Keratinocyte (primary cell): ENCODE measurements around the gene ZSWIM7. TPM values are rescaled to one million over a fixed set of nuclear protein-coding genes. Genes with fewer than 3 reads are reported as not detected.

Source experiments
- DNase-seq: peaks from one replicate; pipeline ENCODE4 v3.0.0-alpha.2; 2011; ENCODE audit warnings: low read depth, missing footprints, low spot score
- FAIRE-seq: peaks from 2 replicates; lab custom pipeline; 2011; peaks lifted over from hg19 to GRCh38; lab: Jason Lieb, UNC
- H2AFZ ChIP-seq: 2 replicates; pipeline ENCODE4 v1.6.0; 2012; ENCODE audit warnings: low read length, control low read depth, inconsistent platforms; ENCODE audit not compliant: control insufficient read depth
- H3K27ac ChIP-seq: 2 replicates; pipeline ENCODE4 v1.5.1; 2011; ENCODE audit warnings: low read length; ENCODE audit not compliant: control insufficient read depth, insufficient read depth
- H3K27me3 ChIP-seq: 3 replicates; pipeline ENCODE4 v1.6.0; 2011; ENCODE audit warnings: low read length; ENCODE audit not compliant: control insufficient read depth, insufficient read depth; ENCODE audit errors: extremely low read depth
- H3K36me3 ChIP-seq, 2 experiments: 2 replicates in 1 of 2; 3 replicates in 1 of 2; pipeline ENCODE4 v1.5.1; 2011; ENCODE audit warnings: low read length in 2 of 2, mild to moderate bottlenecking in 1 of 2; ENCODE audit not compliant: control insufficient read depth in 2 of 2, insufficient read depth in 2 of 2; ENCODE audit errors: extremely low read depth in 1 of 2
- H3K4me1 ChIP-seq: 3 replicates; pipeline ENCODE4 v1.5.1; 2011; ENCODE audit warnings: low read length; ENCODE audit not compliant: control insufficient read depth, insufficient read depth; ENCODE audit errors: extremely low read depth
- H3K4me2 ChIP-seq: 3 replicates; pipeline ENCODE4 v1.6.0; 2011; ENCODE audit warnings: low read depth, low read length; ENCODE audit not compliant: control insufficient read depth, insufficient read depth; ENCODE audit errors: extremely low read depth
- H3K4me3 ChIP-seq, 3 experiments: fragments of 200-600 bp in 1 of 3; sonication (generic) in 1 of 3; 2 replicates in 2 of 3; 3 replicates in 1 of 3; pipeline ENCODE4 v1.5.1; 2011 to 2016; ENCODE audit warnings: low read length in 3 of 3, mild to moderate bottlenecking in 3 of 3, control low read depth in 2 of 3, inconsistent platforms in 1 of 3, low read depth in 1 of 3, mixed read lengths in 1 of 3, mixed run types in 1 of 3, moderate library complexity in 1 of 3; ENCODE audit not compliant: control insufficient read depth in 2 of 3, insufficient read depth in 2 of 3; ENCODE audit errors: extremely low read depth in 1 of 3
- H3K79me2 ChIP-seq: 2 replicates; pipeline ENCODE4 v1.6.0; 2012; ENCODE audit warnings: low read length; ENCODE audit not compliant: control insufficient read depth, insufficient read depth
- H3K9ac ChIP-seq: 3 replicates; pipeline ENCODE4 v1.6.0; 2011; ENCODE audit warnings: low read length; ENCODE audit not compliant: control insufficient read depth, insufficient read depth; ENCODE audit errors: extremely low read depth
- H3K9me1 ChIP-seq: 3 replicates; pipeline ENCODE4 v1.6.0; 2011; ENCODE audit warnings: low read length; ENCODE audit not compliant: control insufficient read depth, insufficient read depth; ENCODE audit errors: extremely low read depth
- H3K9me3 ChIP-seq: 2 replicates; pipeline ENCODE4 v1.5.1; 2012; ENCODE audit warnings: low read depth, low read length; ENCODE audit not compliant: control insufficient read depth
- H4K20me1 ChIP-seq: 3 replicates; pipeline ENCODE4 v1.6.0; 2011; ENCODE audit warnings: low read length; ENCODE audit not compliant: control insufficient read depth, insufficient read depth; ENCODE audit errors: extremely low read depth
- CTCF ChIP-seq, 3 experiments: IDR thresholded peaks in 1 of 3; conservative IDR thresholded peaks in 1 of 3; optimal IDR thresholded peaks in 1 of 3; 2 replicates in 2 of 3; 3 replicates in 1 of 3; pipeline versions ENCODE3 to v1.5.1; 2011; ENCODE audit warnings: low read length in 3 of 3, mild to moderate bottlenecking in 3 of 3, moderate library complexity in 2 of 3, control low read depth in 1 of 3, inconsistent platforms in 1 of 3; ENCODE audit not compliant: insufficient read depth in 2 of 3; ENCODE audit errors: extremely low read depth in 1 of 3
- EZH2 ChIP-seq: IDR thresholded peaks from one replicate; pipeline ENCODE4 v1.6.1; 2012; ENCODE audit warnings: inconsistent platforms, mild to moderate bottlenecking, low read length, moderate library complexity
- dilution Hi-C: fragments of 300-500 bp; cut with MboI; formaldehyde crosslinking; loops from one replicate; pipeline ENCODE4 v1.7.0; 2020; ENCODE audit warnings: low sequenced_read_pairs; ENCODE audit not compliant: extremely low pct_ligation_motif_present
- polyA plus RNA-seq, 5 experiments: library from polyadenylated mRNA; depleted of rRNA in 3 of 5; stranded (reverse) in 3 of 5; stranded (forward) in 1 of 5; unstranded in 1 of 5; fragments of >200 nt; gene quantifications; 1 replicate in 1 of 5; 2 replicates in 3 of 5; 3 replicates in 1 of 5; pipeline versions ENCODE4 v1.2.1 to v1.2.3, GENCODE V29; 2011 to 2012; ENCODE audit warnings: missing spikeins in 2 of 5, low read depth in 1 of 5, low replicate concordance in 1 of 5

ZSWIM7 gene
- polyA plus RNA-seq, 1 donor (not counting 4 experiments of a cell fraction or from before 2014, with no cell fraction given), result 47.1 TPM

DNA sequence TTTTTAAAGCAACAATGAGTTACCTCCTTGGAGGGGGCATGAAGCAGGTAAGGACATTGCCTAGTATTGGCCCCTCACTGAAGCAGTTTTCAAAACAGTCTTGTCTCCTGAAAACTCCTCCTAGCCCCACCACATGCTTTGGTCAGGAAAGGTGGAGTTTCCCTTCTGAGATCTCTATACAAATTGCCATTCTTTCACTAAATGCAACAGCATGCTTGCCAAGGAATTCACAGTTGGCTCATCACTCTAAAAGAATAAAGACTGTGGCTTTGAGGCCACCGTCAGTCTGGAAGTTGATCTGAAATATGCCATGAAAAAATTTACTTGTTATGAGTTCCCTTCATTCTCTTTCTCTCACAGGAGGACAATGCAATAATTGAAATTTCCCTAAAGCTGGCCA is 4.3 kb upstream of the ZSWIM7 start:
- dilution Hi-C loops, result no loop called here
- Histone ChIP-seq H3K9me3 (no peaks in the 10 kb centered on the region), H3K9me1 (no peaks in the 10 kb centered on the region), H3K4me2 (no peak overlapping the region), H3K36me3 (peaks cover 35 to 51% of the 10 kb centered on the region in 2 experiments), H4K20me1 (peaks cover 9% of the 10 kb centered on the region), H3K27me3 (no peaks in the 10 kb centered on the region), H3K4me1 (peaks cover 13% of the 10 kb centered on the region), H3K27ac (no peak overlapping the region), H2AFZ (no peak overlapping the region), H3K9ac (no peak overlapping the region), H3K79me2 (peaks cover 47% of the 10 kb centered on the region), H3K4me3 (no peak overlapping the region)
- FAIRE-seq (no peak), DNase-seq (no peak)
- TF ChIP-seq EZH2 (no peak), CTCF (optimal IDR thresholded peaks at IDR 0.05 in 1 of 3, IDR thresholded peaks at IDR 0.05 in 1 of 3, conservative IDR thresholded peaks at IDR 0.05 in 1 of 3; ENCODE audit: extremely low read depth in 1 of 3, insufficient read depth in 2 of 3, low read length in 3 of 3) (no peak)

DNA sequence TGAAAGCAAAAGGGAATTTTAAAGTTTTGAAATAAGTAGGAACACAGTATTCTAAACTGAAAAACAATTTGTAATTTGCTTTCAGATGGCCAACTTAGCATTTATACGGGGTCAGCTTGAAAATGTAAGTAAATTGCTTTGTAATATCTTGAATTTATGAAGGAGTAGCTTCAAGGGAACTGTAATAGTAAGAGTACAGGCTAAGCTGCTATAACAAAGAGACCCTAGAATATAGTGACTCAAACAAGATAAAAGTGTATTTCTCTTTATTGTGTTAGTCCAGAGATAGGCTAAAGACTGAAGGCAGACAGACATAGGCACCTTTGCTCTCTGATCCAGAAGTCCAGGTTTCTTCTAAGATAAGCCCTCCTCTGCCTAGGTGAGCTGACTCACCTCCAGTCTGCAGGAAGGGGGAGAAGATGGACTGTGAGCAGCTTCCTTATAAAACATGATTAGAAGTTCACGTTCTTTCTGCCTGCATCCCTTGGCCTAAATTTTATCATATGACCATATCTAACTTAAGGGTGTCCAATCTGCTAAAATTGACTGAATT is 3.3 kb upstream of the ZSWIM7 start:
- peaks cover 43% of the 10 kb centered on the region for H3K79me2 ChIP-seq
- H4K20me1 ChIP-seq, result peaks cover 9% of the 10 kb centered on the region

More for the DNA sequence above, 3.3 kb upstream of the ZSWIM7 start:
- H3K9me3 ChIP-seq, result no peaks in the 10 kb centered on the region
- TF ChIP-seq CTCF (optimal IDR thresholded peaks at IDR 0.05 in 1 of 3, IDR thresholded peaks at IDR 0.05 in 1 of 3, conservative IDR thresholded peaks at IDR 0.05 in 1 of 3; ENCODE audit: extremely low read depth in 1 of 3, insufficient read depth in 2 of 3, low read length in 3 of 3), result no peak
- no peak for TF ChIP-seq EZH2
- H3K4me1 ChIP-seq, result peaks cover 13% of the 10 kb centered on the region
- peaks cover 33 to 42% of the 10 kb centered on the region in 2 experiments for H3K36me3 ChIP-seq
- no peak overlapping the region for H3K27ac ChIP-seq
- no peak overlapping the region for H2AFZ ChIP-seq
- dilution Hi-C loops, result no loop called here
- H3K4me2 ChIP-seq, result no peak overlapping the region
- FAIRE-seq, result no peak
- DNase-seq, result no peak
- H3K9me1 ChIP-seq, result no peaks in the 10 kb centered on the region
- H3K9ac ChIP-seq, result no peak overlapping the region
- no peak overlapping the region for H3K4me3 ChIP-seq
- H3K27me3 ChIP-seq, result no peaks in the 10 kb centered on the region
